Endothelial cell of umbilical vein (primary cell): Measurements from ENCODE around the gene ATP5PO. TPM values are rescaled to one million over a fixed set of nuclear protein-coding genes. Genes with fewer than 3 reads are reported as not detected.
"Not testable (repeated sequence)": the region's sequence is repeated elsewhere in the genome, so short reads cannot be mapped to it uniquely, and the experiment has no call there.

ENCODE experiments used
- BruUV-seq: library from RNA; stranded (reverse); fragments of 400-500 nt; replicated peaks from 2 replicates; lab custom pipeline; 2021; lab: Mats Ljungman, UMichigan
- CTCF ChIA-PET: fragments of 300-600, 350-600 bp; sonication (Branson Sonifier 250); formaldehyde crosslinking; loops from one replicate; lab custom pipeline; 2021; ENCODE audit warnings: antibody characterized with exemption, inconsistent platforms; lab: Charles Lee
- POLR2A ChIA-PET: fragments of 300-600, 350-600 bp; sonication (Branson Sonifier 250); formaldehyde crosslinking; loops from one replicate; lab custom pipeline; 2021; ENCODE audit warnings: antibody characterized with exemption, inconsistent platforms; lab: Charles Lee
- DNase-seq: peaks from one replicate; pipeline ENCODE4 v3.0.0-alpha.2; 2011; ENCODE audit warnings: low read depth, low spot score
- FAIRE-seq: peaks from 2 replicates; lab custom pipeline; 2011; peaks lifted over from hg19 to GRCh38; lab: Jason Lieb, UNC
- H2AFZ ChIP-seq: 2 replicates; pipeline ENCODE4 v1.6.0; 2012; ENCODE audit warnings: low read depth, low read length, control low read depth, inconsistent platforms
- H3K27ac ChIP-seq: 2 replicates; pipeline ENCODE4 v1.5.1; 2011; ENCODE audit warnings: low read depth, mild to moderate bottlenecking, control low read depth, low read length, moderate library complexity; ENCODE audit not compliant: insufficient read depth
- H3K27me3 ChIP-seq, 2 experiments: 2 replicates each; pipeline versions ENCODE4 v1.6.0 to v1.6.1; 2011; ENCODE audit warnings: low read length in 2 of 2, mixed read lengths in 1 of 2; ENCODE audit not compliant: control insufficient read depth in 2 of 2, insufficient read depth in 2 of 2
- H3K36me3 ChIP-seq, 2 experiments: 2 replicates in 1 of 2; 3 replicates in 1 of 2; pipeline ENCODE4 v1.5.1; 2011; ENCODE audit warnings: low read length in 2 of 2, mild to moderate bottlenecking in 1 of 2, moderate library complexity in 1 of 2; ENCODE audit not compliant: control insufficient read depth in 2 of 2, insufficient read depth in 2 of 2; ENCODE audit errors: extremely low read depth in 1 of 2
- H3K4me1 ChIP-seq: 3 replicates; pipeline ENCODE4 v1.5.1; 2011; ENCODE audit warnings: mild to moderate bottlenecking, low read length; ENCODE audit not compliant: control insufficient read depth, insufficient read depth; ENCODE audit errors: extremely low read depth
- H3K4me2 ChIP-seq: 2 replicates; pipeline ENCODE4 v1.6.1; 2011; ENCODE audit warnings: low read length, control low read depth, mixed read lengths; ENCODE audit not compliant: insufficient read depth
- H3K4me3 ChIP-seq, 3 experiments: fragments of 200-600 bp in 1 of 3; sonication (generic), shearing (Covaris generic) in 1 of 3; replicated peaks in 1 of 3; 2 replicates each; pipeline ENCODE4 v1.5.1; 2011 to 2016; ENCODE audit warnings: control low read depth in 3 of 3, low read length in 3 of 3, mild to moderate bottlenecking in 2 of 3, inconsistent platforms in 1 of 3, low read depth in 1 of 3, moderate library complexity in 1 of 3; ENCODE audit not compliant: insufficient read depth in 1 of 3
- H3K79me2 ChIP-seq: 2 replicates; pipeline ENCODE4 v1.6.0; 2012; ENCODE audit warnings: low read length, inconsistent platforms; ENCODE audit not compliant: control insufficient read depth, insufficient read depth
- H3K9ac ChIP-seq: replicated peaks from 2 replicates; pipeline ENCODE3; 2011; ENCODE audit warnings: low read length, control low read depth; ENCODE audit not compliant: insufficient read depth; ENCODE audit errors: extremely low read depth
- H3K9me1 ChIP-seq: replicated peaks from 3 replicates; pipeline ENCODE4 v1.6.0; 2011; ENCODE audit warnings: mild to moderate bottlenecking, low read length; ENCODE audit not compliant: control insufficient read depth, insufficient read depth; ENCODE audit errors: extremely low read depth
- H3K9me3 ChIP-seq: replicated peaks from 2 replicates; pipeline ENCODE4 v1.5.1; 2012; ENCODE audit warnings: low read length, inconsistent platforms; ENCODE audit not compliant: control insufficient read depth, insufficient read depth
- H4K20me1 ChIP-seq: replicated peaks from 2 replicates; pipeline ENCODE3; 2011; ENCODE audit warnings: mild to moderate bottlenecking, low read length; ENCODE audit not compliant: control insufficient read depth, insufficient read depth; ENCODE audit errors: extremely low read depth
- EZH2 ChIP-seq: IDR thresholded peaks from 2 replicates; pipeline ENCODE4 v1.6.1; 2012; ENCODE audit warnings: borderline replicate concordance, low read depth, mild to moderate bottlenecking, moderate library complexity, low read length, inconsistent platforms; ENCODE audit not compliant: severe bottlenecking
- FOS ChIP-seq: IDR thresholded peaks from 2 replicates; pipeline ENCODE4 v1.6.1; 2011; ENCODE audit warnings: mild to moderate bottlenecking, low read length, moderate library complexity, borderline replicate concordance; ENCODE audit not compliant: insufficient read depth
- GATA2 ChIP-seq: IDR thresholded peaks from 2 replicates; pipeline ENCODE4 v1.7.0; 2011; ENCODE audit warnings: low read depth, mild to moderate bottlenecking, moderate library complexity, mixed read lengths, low read length; ENCODE audit not compliant: insufficient read length, insufficient read depth
- JUN ChIP-seq: IDR thresholded peaks from 2 replicates; pipeline ENCODE4 v1.6.1; 2011; ENCODE audit warnings: borderline replicate concordance, low read depth; ENCODE audit not compliant: insufficient read length, insufficient read depth
- MYC ChIP-seq: IDR thresholded peaks from one replicate; pipeline ENCODE4 v1.6.1; 2011; ENCODE audit warnings: mild to moderate bottlenecking, low read depth, low read length
- POLR2A ChIP-seq: IDR thresholded peaks from 2 replicates; pipeline ENCODE4 v1.6.1; 2012; ENCODE audit warnings: low read depth, mild to moderate bottlenecking, control low read depth, low read length
- POLR2AphosphoS5 ChIP-seq: IDR thresholded peaks from 2 replicates; pipeline ENCODE4 v1.6.1; 2012; ENCODE audit warnings: low read depth, mild to moderate bottlenecking, control low read depth, low read length, moderate library complexity; ENCODE audit not compliant: insufficient read depth
- dilution Hi-C: fragments of 300-500 bp; cut with MboI; formaldehyde crosslinking; loops from one replicate; pipeline ENCODE4 v1.15.0; 2019; ENCODE audit warnings: low sequenced_read_pairs; ENCODE audit not compliant: extremely low pct_ligation_motif_present
- intact Hi-C: fragments of 100-400 bp; cut with micrococcal nuclease; formaldehyde crosslinking; loops from one replicate; pipeline ENCODE4 v1.10.0; 2022
- polyA plus RNA-seq, 4 experiments: library from polyadenylated mRNA; depleted of rRNA in 3 of 4; stranded (reverse) in 3 of 4; unstranded in 1 of 4; fragments of >200 nt; gene quantifications; 2 replicates each; pipeline versions ENCODE4 v1.2.1 to v1.2.3, GENCODE V29; 2011 to 2012; ENCODE audit warnings: missing spikeins in 1 of 4
- total RNA-seq: library from RNA; stranded (reverse); gene quantifications from 2 replicates; pipeline ENCODE4 v1.2.3, GENCODE V29; 2021
- TF ChIP-seq, protein P1 (sequence below): IDR thresholded peaks from 2 replicates; pipeline ENCODE4 v1.6.1; 2011; ENCODE audit not compliant: insufficient read depth, insufficient read length
- TF ChIP-seq, protein P2 (sequence below), 2 donors: IDR thresholded peaks; 1 replicate in 1 of 2; 2 replicates in 1 of 2; pipeline ENCODE4 v1.5.1; 2011; ENCODE audit warnings: low read length in 2 of 2, mild to moderate bottlenecking in 2 of 2, moderate library complexity in 2 of 2, control low read depth in 1 of 2, inconsistent platforms in 1 of 2, low read depth in 1 of 2; ENCODE audit not compliant: insufficient read depth in 1 of 2; ENCODE audit errors: extremely low read depth in 1 of 2

Gene ATP5PO
- total and polyA plus RNA-seq, 2 donors (not counting 3 experiments of a cell fraction or from before 2014, with no cell fraction given), result 187 to 207 TPM

DNA sequence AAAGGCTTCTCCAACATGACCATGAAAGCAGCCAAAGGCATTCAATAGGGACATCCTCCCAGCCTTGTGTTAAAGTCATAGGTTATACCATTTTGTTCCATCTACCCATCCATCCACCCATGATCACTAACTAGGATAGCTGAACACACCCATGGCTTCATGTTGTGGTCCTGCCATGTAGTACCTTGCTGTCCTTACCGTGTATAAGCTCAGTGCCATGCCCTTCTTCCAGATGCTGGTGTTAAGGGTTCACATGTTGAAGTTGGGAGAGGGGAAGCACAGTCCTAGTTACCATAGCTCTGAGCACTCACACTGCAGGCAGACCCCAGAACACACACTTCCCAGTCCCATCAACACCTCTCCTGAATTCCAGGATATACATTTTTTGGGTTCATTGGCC is 51.5 kb downstream of the ATP5PO start:
- H3K9ac ChIP-seq, result no peak overlapping the region
- no peak for FAIRE-seq
- H3K4me2 ChIP-seq, result no peak overlapping the region
- no peak overlapping the region for H2AFZ ChIP-seq
- no peaks in the 10 kb centered on the region for H4K20me1 ChIP-seq
- no peaks in the 10 kb centered on the region for H3K4me1 ChIP-seq
- H3K9me3 ChIP-seq, result no peaks in the 10 kb centered on the region
- no peak for TF ChIP-seq MYC
- TF ChIP-seq POLR2A, result no peak
- no peak for TF ChIP-seq JUN
- no peak for TF ChIP-seq GATA2
- TF ChIP-seq, protein P1, sequence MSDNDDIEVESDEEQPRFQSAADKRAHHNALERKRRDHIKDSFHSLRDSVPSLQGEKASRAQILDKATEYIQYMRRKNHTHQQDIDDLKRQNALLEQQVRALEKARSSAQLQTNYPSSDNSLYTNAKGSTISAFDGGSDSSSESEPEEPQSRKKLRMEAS, result no peak
- no peak for TF ChIP-seq FOS
- no peak for TF ChIP-seq EZH2
- TF ChIP-seq, protein P2, sequence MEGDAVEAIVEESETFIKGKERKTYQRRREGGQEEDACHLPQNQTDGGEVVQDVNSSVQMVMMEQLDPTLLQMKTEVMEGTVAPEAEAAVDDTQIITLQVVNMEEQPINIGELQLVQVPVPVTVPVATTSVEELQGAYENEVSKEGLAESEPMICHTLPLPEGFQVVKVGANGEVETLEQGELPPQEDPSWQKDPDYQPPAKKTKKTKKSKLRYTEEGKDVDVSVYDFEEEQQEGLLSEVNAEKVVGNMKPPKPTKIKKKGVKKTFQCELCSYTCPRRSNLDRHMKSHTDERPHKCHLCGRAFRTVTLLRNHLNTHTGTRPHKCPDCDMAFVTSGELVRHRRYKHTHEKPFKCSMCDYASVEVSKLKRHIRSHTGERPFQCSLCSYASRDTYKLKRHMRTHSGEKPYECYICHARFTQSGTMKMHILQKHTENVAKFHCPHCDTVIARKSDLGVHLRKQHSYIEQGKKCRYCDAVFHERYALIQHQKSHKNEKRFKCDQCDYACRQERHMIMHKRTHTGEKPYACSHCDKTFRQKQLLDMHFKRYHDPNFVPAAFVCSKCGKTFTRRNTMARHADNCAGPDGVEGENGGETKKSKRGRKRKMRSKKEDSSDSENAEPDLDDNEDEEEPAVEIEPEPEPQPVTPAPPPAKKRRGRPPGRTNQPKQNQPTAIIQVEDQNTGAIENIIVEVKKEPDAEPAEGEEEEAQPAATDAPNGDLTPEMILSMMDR (IDR thresholded peaks at IDR 0.05; ENCODE audit: extremely low read depth in 1 of 2, insufficient read depth in 1 of 2, low read depth in 1 of 2, low read length in 2 of 2), result no peak
- no peak for TF ChIP-seq POLR2AphosphoS5
- intact Hi-C loops, result no loop called here
- no peak overlapping the region for H3K27ac ChIP-seq
- peaks cover 0 to 8% of the 10 kb centered on the region in 2 experiments for H3K27me3 ChIP-seq
- H3K36me3 ChIP-seq, result no peaks in the 10 kb centered on the region
- POLR2A ChIA-PET, result no interaction called here
- BruUV-seq, result no TSS peak
- dilution Hi-C loops, result no loop called here
- no peak overlapping the region for H3K4me3 ChIP-seq
- no peaks in the 10 kb centered on the region for H3K9me1 ChIP-seq
- CTCF ChIA-PET, result no interaction called here
- no peak for DNase-seq
- H3K79me2 ChIP-seq, result no peaks in the 10 kb centered on the region

DNA sequence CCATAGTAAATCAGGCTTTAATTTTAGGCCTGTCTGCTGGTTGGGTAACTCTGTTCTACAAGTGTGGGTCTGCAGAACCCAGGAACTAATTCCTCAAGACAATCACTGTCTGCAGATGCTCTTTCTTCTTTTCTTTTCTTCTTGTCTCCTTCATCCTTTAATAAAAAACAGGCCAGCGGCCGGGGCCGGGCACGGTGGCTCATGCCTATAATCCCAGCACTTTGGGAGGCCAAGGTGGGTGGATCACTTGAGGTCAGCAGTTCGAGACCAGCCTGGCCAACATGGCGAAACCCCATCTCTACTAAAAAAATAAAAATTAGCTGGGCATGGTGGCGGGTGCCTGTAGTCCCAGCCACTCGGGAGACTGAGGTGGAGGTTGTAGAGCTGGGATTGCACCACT is 52.4 kb downstream of the ATP5PO start:
- H3K9me1 ChIP-seq, BruUV-seq, CTCF ChIA-PET: not testable (repeated sequence)

More for the DNA sequence above, 52.4 kb downstream of the ATP5PO start:
- H2AFZ ChIP-seq, H3K4me1 ChIP-seq, H3K4me3 ChIP-seq, FAIRE-seq, H3K79me2 ChIP-seq, H3K36me3 ChIP-seq, H3K9me3 ChIP-seq, intact Hi-C loops, H3K27me3 ChIP-seq, H3K9ac ChIP-seq, dilution Hi-C loops, H4K20me1 ChIP-seq, H3K27ac ChIP-seq, DNase-seq, POLR2A ChIA-PET, H3K4me2 ChIP-seq: not testable (repeated sequence)
